A549 (cell line): ENCODE results near the gene TMCO2.

Experiments
- EP300 ChIP-seq, 2 experiments: fragments of >200 bp; sonication (Bioruptor Twin); formaldehyde crosslinking; IDR thresholded peaks; 2 replicates in 1 of 2; 3 replicates in 1 of 2; pipeline ENCODE4 v1.6.1; 2016 to 2017
- TF ChIP-seq, protein P1 (sequence below): fragments of >200 bp; sonication (Bioruptor Twin); formaldehyde crosslinking; IDR thresholded peaks from 3 replicates; pipeline ENCODE4 v1.5.1; 2016

DNA sequence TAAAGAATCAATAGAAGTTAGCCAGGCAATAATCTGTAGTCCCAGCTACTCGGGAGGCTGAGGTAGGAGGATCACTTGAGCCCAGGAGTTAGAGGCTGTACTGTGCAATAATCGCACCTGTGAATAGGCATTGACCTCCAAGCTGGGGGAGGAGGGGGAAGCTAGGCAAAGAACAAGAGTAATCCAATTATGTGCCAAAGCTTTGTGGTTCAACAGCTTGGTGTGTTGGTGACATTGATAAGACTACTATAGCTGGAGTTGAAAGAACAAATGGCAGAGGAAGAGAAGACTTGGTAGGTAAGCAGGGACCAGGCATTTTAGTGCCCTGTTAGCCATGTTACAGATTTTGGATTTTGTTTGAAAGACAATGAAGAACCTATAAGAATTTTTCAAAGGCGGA lies 2.1 kb upstream of the TMCO2 start:
- no peak for TF ChIP-seq EP300 (IDR thresholded peaks at IDR 0.05)
- TF ChIP-seq, protein P1, sequence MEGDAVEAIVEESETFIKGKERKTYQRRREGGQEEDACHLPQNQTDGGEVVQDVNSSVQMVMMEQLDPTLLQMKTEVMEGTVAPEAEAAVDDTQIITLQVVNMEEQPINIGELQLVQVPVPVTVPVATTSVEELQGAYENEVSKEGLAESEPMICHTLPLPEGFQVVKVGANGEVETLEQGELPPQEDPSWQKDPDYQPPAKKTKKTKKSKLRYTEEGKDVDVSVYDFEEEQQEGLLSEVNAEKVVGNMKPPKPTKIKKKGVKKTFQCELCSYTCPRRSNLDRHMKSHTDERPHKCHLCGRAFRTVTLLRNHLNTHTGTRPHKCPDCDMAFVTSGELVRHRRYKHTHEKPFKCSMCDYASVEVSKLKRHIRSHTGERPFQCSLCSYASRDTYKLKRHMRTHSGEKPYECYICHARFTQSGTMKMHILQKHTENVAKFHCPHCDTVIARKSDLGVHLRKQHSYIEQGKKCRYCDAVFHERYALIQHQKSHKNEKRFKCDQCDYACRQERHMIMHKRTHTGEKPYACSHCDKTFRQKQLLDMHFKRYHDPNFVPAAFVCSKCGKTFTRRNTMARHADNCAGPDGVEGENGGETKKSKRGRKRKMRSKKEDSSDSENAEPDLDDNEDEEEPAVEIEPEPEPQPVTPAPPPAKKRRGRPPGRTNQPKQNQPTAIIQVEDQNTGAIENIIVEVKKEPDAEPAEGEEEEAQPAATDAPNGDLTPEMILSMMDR, result no peak
